ENCODE measurements around the gene MMADHC.

- TF ChIP-seq EP300 (IDR thresholded peaks at IDR 0.05): no peak
- TF ChIP-seq POLR2AphosphoS5 (IDR thresholded peaks at IDR 0.05): peak in 1 of 3 donors; percentile 29
- no peak for TF ChIP-seq CTCF (IDR thresholded peaks at IDR 0.05)
- no peak for TF ChIP-seq POLR2A (IDR thresholded peaks at IDR 0.05)
Measured at GRCh38 chr2:149562324-149562723, 25.3 kb downstream of the MMADHC start.
